GM12874 (cell line): Measurements from ENCODE around the gene HBQ1.

Experiments used
- TF ChIP-seq, protein P1 (sequence below): IDR thresholded peaks from 2 replicates; pipeline ENCODE4 v1.5.1; 2011; ENCODE audit warnings: low read depth, mild to moderate bottlenecking, control low read depth, low read length, moderate library complexity; ENCODE audit not compliant: insufficient read depth

HBQ1 gene

DNA sequence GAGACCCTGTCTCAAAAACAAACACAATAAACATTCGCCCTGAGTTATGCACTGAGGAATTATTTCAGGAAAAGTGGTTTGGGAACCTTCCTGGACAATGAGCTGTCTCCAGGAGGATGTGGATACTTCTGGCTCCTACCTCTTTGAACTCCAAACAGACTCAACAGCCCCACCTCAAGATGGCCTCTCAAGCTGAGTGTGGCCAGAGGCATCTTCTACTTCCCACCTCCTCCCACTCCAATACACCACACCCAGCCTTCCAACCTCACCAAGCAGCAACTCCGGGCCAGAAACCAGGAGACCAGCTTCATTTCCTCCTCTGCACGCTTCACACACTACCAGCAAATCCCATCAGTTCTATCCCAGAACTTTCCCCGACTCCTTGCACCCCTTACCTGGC lies 11.6 kb downstream of the HBQ1 start:
- TF ChIP-seq, protein P1, sequence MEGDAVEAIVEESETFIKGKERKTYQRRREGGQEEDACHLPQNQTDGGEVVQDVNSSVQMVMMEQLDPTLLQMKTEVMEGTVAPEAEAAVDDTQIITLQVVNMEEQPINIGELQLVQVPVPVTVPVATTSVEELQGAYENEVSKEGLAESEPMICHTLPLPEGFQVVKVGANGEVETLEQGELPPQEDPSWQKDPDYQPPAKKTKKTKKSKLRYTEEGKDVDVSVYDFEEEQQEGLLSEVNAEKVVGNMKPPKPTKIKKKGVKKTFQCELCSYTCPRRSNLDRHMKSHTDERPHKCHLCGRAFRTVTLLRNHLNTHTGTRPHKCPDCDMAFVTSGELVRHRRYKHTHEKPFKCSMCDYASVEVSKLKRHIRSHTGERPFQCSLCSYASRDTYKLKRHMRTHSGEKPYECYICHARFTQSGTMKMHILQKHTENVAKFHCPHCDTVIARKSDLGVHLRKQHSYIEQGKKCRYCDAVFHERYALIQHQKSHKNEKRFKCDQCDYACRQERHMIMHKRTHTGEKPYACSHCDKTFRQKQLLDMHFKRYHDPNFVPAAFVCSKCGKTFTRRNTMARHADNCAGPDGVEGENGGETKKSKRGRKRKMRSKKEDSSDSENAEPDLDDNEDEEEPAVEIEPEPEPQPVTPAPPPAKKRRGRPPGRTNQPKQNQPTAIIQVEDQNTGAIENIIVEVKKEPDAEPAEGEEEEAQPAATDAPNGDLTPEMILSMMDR: no peak

DNA sequence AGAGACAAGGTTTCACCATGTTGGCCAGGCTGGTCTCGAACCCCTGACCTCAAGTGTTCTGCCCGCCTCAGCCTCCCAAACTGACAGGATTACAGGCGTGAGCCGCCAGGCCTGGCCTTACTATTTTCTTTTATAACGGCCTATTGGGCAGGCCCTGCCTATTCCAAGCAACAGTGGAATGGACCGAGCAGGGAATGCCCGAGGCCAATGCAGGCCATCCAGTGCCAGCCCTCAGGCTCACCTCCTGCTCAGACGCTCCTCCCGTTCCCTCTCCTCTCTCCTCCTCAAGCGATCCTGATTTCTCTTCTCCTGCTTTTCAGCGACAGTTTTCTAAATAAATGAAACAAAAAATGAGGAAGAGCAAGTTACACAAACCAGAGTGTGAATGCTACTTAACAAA lies 12.4 kb downstream of the HBQ1 start:
- TF ChIP-seq, protein P1: no peak

DNA sequence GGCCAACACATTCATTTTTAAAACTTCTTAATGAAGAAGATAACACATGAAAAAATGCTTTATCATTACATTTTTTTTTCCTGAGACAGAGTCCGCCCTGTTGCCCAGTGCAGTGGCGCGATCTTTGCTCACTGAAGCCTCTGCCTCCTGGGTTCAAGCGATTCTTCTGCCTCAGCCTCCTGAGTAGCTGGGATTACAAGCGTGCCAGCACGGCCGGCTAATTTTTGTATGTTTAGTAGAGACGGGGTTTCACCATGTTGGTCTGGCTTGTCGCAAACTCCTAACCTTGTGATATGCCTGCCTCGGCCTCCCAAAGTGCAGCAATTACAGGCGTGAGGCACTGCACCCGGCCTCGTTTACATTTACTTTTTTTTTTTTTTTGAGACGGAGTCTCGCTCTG lies 13.2 kb downstream of the HBQ1 start:
- TF ChIP-seq, protein P1: no peak

DNA sequence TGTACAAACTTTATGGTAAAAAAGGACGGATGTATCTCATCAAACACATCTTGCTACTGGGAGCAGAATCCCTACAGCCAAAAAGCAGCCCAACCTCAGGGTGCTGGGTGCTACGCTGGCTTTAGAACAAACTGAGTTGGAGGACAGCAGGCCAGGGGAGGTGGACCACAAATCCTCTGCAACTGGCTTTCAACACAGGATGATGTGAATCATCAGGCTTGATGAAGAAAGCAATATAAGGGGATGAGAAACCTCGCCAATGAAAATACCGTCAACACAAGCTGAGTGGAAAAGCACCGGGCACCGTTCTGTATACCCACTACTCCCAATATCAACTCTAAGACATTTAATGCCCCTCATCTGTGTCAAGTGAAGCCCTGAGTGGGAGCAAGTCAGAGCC lies 14.3 kb downstream of the HBQ1 start:
- TF ChIP-seq, protein P1: no peak

DNA sequence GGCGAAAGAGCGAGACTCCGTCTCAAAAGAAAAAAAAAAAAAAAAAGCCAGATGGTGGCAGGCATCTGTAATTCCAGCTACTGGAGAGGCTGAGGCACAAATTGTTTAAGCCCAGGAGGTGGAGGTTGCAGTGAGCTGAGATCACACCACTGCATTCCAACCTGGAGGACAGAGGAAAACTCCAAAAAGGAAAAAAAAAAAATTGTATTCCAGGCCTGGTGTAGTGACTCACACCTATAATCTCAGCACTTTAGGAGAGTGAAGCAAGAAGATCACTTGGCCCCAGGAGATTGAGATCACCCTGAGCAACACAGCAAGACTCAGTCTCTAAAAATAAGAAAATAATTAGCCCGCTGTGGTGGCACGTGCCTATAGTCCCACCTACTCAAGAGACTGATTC lies 20.1 kb downstream of the HBQ1 start:
- TF ChIP-seq, protein P1: no peak

DNA sequence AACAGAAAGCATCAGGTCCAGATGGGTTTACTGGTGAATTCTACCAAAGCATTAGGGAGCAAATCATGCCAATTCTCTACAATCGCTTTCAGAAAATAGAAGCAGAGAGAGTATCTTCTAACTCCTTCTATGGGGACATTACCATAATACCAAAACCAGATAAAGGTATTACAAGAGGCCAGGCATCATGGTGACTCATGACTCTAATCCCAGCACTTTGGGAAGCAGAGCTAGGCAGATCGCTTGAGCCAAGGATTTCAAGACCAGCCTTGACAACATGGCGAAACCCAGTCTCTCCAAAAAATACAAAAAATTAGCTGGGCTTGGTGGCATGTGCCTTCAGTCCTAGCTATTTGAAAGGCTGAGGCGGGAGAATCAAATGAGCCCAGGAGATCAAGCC lies 23.0 kb downstream of the HBQ1 start:
- TF ChIP-seq, protein P1: no peak

DNA sequence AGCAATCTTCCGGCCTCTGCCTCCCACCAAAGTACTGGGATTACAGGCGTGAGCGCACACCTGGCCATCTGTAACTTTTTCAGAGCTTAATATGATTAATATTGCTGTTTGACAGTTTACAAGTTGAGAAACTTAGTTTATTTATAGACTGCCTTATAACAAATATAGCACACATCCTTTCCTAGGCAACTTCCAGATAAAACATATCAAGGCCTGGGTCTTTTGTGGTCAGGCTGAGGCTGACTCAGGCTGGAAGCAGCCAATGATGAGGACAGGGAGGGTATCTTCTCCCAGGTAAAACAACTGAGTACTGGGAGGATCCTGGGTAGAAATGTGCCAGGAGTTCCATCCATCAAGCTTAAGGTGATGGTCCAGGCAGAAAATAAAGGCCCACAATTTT lies 32.7 kb downstream of the HBQ1 start:
- TF ChIP-seq, protein P1: no peak

DNA sequence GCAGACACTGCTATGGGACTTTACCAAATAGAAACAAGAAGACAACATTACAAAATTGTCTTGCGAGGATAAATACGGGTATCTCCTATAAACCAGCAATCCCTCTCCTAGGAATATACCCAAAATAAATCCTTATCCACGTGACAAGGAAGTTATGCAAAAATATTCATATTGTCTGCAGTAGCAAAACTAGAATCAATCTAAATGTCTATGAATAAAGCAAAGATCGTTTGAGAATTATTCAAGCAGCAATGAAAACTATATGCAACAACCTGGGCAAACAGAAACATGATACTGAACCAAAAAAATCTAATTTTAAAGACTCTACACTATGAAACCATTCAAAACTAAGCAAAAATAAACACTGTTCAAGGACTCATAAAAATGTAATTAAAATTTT lies 39.8 kb downstream of the HBQ1 start:
- TF ChIP-seq, protein P1: no peak
